RWPE2 (cell line): ENCODE results near the gene ERGIC1.

Source experiments
- ATAC-seq: fragments of 200-7000 bp; cut with Tn5 transposase; 3 replicates; pipeline ENCODE4 v1.9.1; 2021; ENCODE audit warnings: low read depth
- DNase-seq: peaks from one replicate; pipeline ENCODE4 v3.0.0-alpha.2; 2020; ENCODE audit warnings: low spot score
- H3K27ac ChIP-seq: fragments of 450-650 bp; 2 replicates; pipeline ENCODE4 v1.5.1; 2017; ENCODE audit warnings: mild to moderate bottlenecking; ENCODE audit not compliant: poor library complexity, severe bottlenecking
- H3K27me3 ChIP-seq: fragments of 250-450 bp; sonication (Bioruptor Pico); 2 replicates; pipeline ENCODE4 v1.5.1; 2021; ENCODE audit warnings: mild to moderate bottlenecking, moderate library complexity; ENCODE audit not compliant: insufficient read depth, poor library complexity, severe bottlenecking
- H3K36me3 ChIP-seq: fragments of 250-450 bp; sonication (Bioruptor Pico); 2 replicates; pipeline ENCODE4 v1.5.1; 2020; ENCODE audit warnings: low read depth, mild to moderate bottlenecking, moderate library complexity
- H3K4me1 ChIP-seq: fragments of 250-450 bp; sonication (Bioruptor Pico); 2 replicates; pipeline ENCODE4 v1.5.1; 2021; ENCODE audit warnings: mild to moderate bottlenecking, moderate library complexity; ENCODE audit not compliant: insufficient read depth, poor library complexity, severe bottlenecking
- H3K4me3 ChIP-seq: fragments of 250-450 bp; sonication (Bioruptor Pico); 2 replicates; pipeline ENCODE4 v1.5.1; 2021; ENCODE audit warnings: mild to moderate bottlenecking, moderate library complexity; ENCODE audit not compliant: severe bottlenecking
- H3K9me3 ChIP-seq: fragments of 250-450 bp; sonication (Bioruptor Pico); 2 replicates; pipeline ENCODE4 v1.5.1; 2021; ENCODE audit warnings: mild to moderate bottlenecking, moderate library complexity; ENCODE audit not compliant: severe bottlenecking
- TF ChIP-seq, protein P1 (sequence below): fragments of 450-650 bp; IDR thresholded peaks from one replicate; pipeline ENCODE4 v1.5.1; 2017; ENCODE audit warnings: mild to moderate bottlenecking, moderate library complexity; ENCODE audit not compliant: poor library complexity, severe bottlenecking

The ERGIC1 gene

DNA sequence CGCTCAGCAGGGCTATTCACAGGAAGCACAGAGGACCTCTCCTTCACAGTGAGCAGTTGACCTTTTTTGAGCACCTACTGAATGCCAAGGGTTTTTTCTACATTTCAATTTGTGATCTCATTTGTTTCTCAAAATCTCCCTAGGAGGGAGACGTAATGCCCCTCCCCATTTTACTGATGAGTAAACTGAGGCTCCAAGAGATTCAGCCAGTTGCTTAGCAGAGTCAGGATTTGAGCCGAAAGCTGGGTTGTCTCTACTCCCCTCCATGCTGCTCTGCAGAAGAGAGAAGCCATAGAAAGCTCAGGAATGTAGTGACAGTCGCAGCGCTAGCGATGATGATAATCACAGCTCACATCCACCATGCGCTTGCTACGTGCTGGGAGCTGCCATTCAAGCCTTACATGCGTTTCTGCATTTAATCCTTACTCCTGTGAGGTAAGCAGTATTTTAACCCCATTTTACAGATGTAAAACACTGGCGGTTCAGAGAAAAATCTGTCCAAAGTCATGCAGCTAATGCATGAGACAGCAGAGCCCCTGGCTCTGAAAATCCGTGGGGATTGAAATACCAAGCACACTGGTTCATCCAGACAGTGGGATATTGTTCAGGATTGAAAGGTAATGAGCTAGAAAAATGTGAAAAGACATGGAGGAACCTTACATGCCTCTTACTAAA lies 33.8 kb downstream of the ERGIC1 start:
- no peaks in the 10 kb centered on the region for H3K9me3 ChIP-seq
- DNase-seq (no peak), ATAC-seq (no peak)
- peaks cover 24% of the 10 kb centered on the region for H3K36me3 ChIP-seq
- H3K4me1 ChIP-seq: peaks cover 66% of the 10 kb centered on the region
- H3K4me3 ChIP-seq: no peak overlapping the region
- H3K27ac ChIP-seq: peak overlapping the region; percentile 99
- TF ChIP-seq, protein P1, sequence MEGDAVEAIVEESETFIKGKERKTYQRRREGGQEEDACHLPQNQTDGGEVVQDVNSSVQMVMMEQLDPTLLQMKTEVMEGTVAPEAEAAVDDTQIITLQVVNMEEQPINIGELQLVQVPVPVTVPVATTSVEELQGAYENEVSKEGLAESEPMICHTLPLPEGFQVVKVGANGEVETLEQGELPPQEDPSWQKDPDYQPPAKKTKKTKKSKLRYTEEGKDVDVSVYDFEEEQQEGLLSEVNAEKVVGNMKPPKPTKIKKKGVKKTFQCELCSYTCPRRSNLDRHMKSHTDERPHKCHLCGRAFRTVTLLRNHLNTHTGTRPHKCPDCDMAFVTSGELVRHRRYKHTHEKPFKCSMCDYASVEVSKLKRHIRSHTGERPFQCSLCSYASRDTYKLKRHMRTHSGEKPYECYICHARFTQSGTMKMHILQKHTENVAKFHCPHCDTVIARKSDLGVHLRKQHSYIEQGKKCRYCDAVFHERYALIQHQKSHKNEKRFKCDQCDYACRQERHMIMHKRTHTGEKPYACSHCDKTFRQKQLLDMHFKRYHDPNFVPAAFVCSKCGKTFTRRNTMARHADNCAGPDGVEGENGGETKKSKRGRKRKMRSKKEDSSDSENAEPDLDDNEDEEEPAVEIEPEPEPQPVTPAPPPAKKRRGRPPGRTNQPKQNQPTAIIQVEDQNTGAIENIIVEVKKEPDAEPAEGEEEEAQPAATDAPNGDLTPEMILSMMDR: no peak
- H3K27me3 ChIP-seq: no peaks in the 10 kb centered on the region

DNA sequence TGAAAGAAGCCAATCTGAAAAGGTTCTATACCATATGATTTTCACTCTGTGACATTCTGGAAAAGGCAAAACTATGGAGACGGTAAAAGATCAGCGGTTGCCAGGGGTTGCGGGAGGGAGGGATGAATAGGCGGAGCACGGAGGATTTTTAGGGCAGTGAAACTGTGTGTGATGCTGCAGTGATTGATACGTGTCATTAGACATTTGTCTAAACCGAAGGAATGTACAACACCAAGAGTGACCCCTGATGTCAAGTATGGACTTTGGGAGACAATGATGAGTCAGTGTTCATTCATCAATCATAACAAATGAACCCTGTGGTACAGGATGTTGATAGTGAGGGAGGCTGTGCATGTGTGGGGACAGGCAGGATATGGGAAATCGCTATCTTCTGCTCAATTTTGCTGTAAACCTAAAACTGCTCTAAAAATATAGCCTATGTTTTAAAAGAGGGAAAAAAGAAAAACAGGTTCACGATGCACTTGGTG lies 34.4 kb downstream of the ERGIC1 start:
- TF ChIP-seq, protein P1: no peak
- H3K9me3 ChIP-seq: no peaks in the 10 kb centered on the region
- ATAC-seq (peak; percentile 58), DNase-seq (no peak)
- H3K27me3 ChIP-seq: no peaks in the 10 kb centered on the region
- peaks cover 72% of the 10 kb centered on the region for H3K4me1 ChIP-seq
- no peak overlapping the region for H3K4me3 ChIP-seq
- H3K36me3 ChIP-seq: peaks cover 27% of the 10 kb centered on the region
- peak overlapping the region; percentile 99 for H3K27ac ChIP-seq

DNA sequence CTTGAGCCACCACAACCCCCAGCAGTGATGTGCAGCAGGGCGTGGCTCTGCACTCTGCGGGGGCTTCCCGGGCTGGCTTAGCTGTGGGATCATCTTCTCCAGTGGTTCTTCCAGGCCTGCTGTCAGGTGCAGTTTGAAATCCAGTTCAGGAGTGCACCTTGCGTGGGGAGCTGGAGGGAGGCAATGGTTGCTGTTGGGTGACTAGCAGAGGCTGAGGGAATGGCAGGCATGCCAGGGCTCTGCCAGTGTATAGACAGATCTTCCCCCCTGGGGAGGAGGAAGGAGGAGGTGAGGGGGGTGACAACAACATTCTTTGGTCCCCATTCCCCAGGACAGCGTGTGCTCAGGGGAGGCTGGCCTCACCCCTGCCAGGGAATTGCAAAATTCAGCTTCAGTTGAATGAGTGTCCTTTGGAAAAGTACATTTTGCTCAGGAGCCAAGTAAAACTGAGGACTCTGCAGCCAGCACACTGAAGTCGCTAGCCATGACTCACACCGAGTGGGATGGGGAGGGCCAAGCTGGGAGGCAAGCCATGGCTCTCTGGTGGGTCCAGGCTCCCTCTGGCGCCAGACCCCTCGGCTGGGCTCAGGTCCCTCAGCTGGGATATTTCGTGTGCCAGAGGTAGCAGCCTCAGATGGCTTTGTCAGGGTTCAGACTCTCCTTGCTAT lies 35.0 kb downstream of the ERGIC1 start:
- ATAC-seq (peak; percentile 27), DNase-seq (no peak)
- peak overlapping the region; percentile 99 for H3K27ac ChIP-seq
- no peaks in the 10 kb centered on the region for H3K27me3 ChIP-seq
- H3K36me3 ChIP-seq: peaks cover 27% of the 10 kb centered on the region
- TF ChIP-seq, protein P1: peak; percentile 59
- H3K9me3 ChIP-seq: no peaks in the 10 kb centered on the region
- no peak overlapping the region for H3K4me3 ChIP-seq
- H3K4me1 ChIP-seq: peaks cover 76% of the 10 kb centered on the region

DNA sequence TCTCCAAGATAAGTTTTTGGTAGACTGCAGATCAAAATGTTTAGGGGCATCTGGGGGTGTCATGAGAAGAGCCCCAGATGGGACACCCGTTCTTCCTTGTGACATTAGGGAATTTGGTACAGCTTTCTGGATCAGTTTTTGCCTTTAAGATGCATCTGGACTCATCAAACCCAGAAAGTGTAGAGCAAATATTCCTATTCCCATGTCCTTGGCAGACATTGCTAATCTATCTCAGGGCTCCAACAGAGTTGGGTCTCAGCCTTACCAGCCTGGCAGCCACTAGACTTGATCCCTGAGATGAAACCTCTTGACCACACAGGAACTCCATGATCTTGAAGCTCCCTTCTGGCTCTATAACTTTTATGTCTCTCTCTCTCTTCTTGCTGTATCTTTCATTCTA lies 35.6 kb downstream of the ERGIC1 start:
- TF ChIP-seq, protein P1: no peak
- ATAC-seq (no peak), DNase-seq (no peak)
- Histone ChIP-seq H3K36me3 (peaks cover 27% of the 10 kb centered on the region), H3K4me1 (peaks cover 74% of the 10 kb centered on the region), H3K4me3 (no peak overlapping the region), H3K27ac (peak overlapping the region; percentile 99), H3K9me3 (no peaks in the 10 kb centered on the region), H3K27me3 (no peaks in the 10 kb centered on the region)
